HEK293 (cell line): ENCODE measurements around the gene TMEM9B.
A peak's percentile ranks its signal among the peaks of the same experiment; 100 is the strongest.

ENCODE experiments used
- BCL11B ChIP-seq: fragments of 450-650 bp; formaldehyde crosslinking; IDR thresholded peaks from 2 replicates; pipeline ENCODE4 v1.5.1; 2016; ENCODE audit warnings: low read depth, missing biosample characterization, missing genetic modification characterization
- KLF16 ChIP-seq: fragments of 450-650 bp; formaldehyde crosslinking; IDR thresholded peaks from 2 replicates; pipeline ENCODE4 v1.5.1; 2017; ENCODE audit warnings: missing biosample characterization, missing genetic modification characterization
- MYNN ChIP-seq: fragments of 450-650 bp; formaldehyde crosslinking; IDR thresholded peaks from 2 replicates; pipeline ENCODE4 v1.5.1; 2016; ENCODE audit warnings: missing biosample characterization, missing genetic modification characterization, borderline replicate concordance
- SCRT2 ChIP-seq: fragments of 450-650 bp; formaldehyde crosslinking; IDR thresholded peaks from 2 replicates; pipeline ENCODE4 v1.5.1; 2016; ENCODE audit warnings: missing biosample characterization, missing genetic modification characterization
- SP3 ChIP-seq: fragments of 450-650 bp; formaldehyde crosslinking; IDR thresholded peaks from 2 replicates; pipeline ENCODE4 v1.5.1; 2016; ENCODE audit warnings: missing biosample characterization, missing genetic modification characterization
- SP7 ChIP-seq: fragments of 450-650 bp; formaldehyde crosslinking; IDR thresholded peaks from 2 replicates; pipeline ENCODE4 v1.5.1; 2016; ENCODE audit warnings: missing biosample characterization, missing genetic modification characterization
- ZBTB20 ChIP-seq: fragments of 450-650 bp; formaldehyde crosslinking; IDR thresholded peaks from 2 replicates; pipeline ENCODE4 v1.5.1; 2016; ENCODE audit warnings: missing biosample characterization, missing genetic modification characterization
- ZBTB48 ChIP-seq: fragments of 450-650 bp; formaldehyde crosslinking; IDR thresholded peaks from 2 replicates; pipeline ENCODE4 v1.5.1; 2016; ENCODE audit warnings: missing biosample characterization, missing genetic modification characterization
- ZBTB8A ChIP-seq: fragments of 450-650 bp; formaldehyde crosslinking; IDR thresholded peaks from 2 replicates; pipeline ENCODE4 v1.5.1; 2016; ENCODE audit warnings: missing biosample characterization, missing genetic modification characterization
- ZEB2 ChIP-seq: fragments of 450-650 bp; formaldehyde crosslinking; IDR thresholded peaks from 2 replicates; pipeline ENCODE4 v1.5.1; 2016; ENCODE audit warnings: missing biosample characterization, missing genetic modification characterization
- ZIC2 ChIP-seq: fragments of 450-650 bp; formaldehyde crosslinking; IDR thresholded peaks from 2 replicates; pipeline ENCODE4 v1.5.1; 2016; ENCODE audit warnings: missing biosample characterization, missing genetic modification characterization
- ZNF169 ChIP-seq: fragments of 450-650 bp; formaldehyde crosslinking; IDR thresholded peaks from 2 replicates; pipeline ENCODE4 v1.5.1; 2016; ENCODE audit warnings: missing biosample characterization, missing genetic modification characterization
- ZNF19 ChIP-seq: fragments of 450-650 bp; formaldehyde crosslinking; IDR thresholded peaks from 2 replicates; pipeline ENCODE4; 2016; ENCODE audit warnings: missing biosample characterization, missing genetic modification characterization, low read depth
- ZNF24 ChIP-seq: fragments of 450-650 bp; formaldehyde crosslinking; IDR thresholded peaks from 2 replicates; pipeline ENCODE4 v1.5.1; 2016; ENCODE audit warnings: missing biosample characterization, missing genetic modification characterization
- ZNF544 ChIP-seq: fragments of 450-650 bp; formaldehyde crosslinking; IDR thresholded peaks from 2 replicates; pipeline ENCODE4 v1.5.0; 2017; ENCODE audit warnings: missing biosample characterization, missing genetic modification characterization
- ZNF596 ChIP-seq: fragments of 450-650 bp; IDR thresholded peaks from 2 replicates; pipeline ENCODE4 v1.5.0; 2018; ENCODE audit warnings: missing biosample characterization, mild to moderate bottlenecking, missing genetic modification characterization, moderate library complexity
- ZNF600 ChIP-seq: fragments of 450-650 bp; formaldehyde crosslinking; IDR thresholded peaks from 2 replicates; pipeline ENCODE4 v1.5.1; 2016; ENCODE audit warnings: missing biosample characterization, missing genetic modification characterization
- ZNF792 ChIP-seq: fragments of 450-650 bp; formaldehyde crosslinking; IDR thresholded peaks from 2 replicates; pipeline ENCODE4 v1.5.1; 2016; ENCODE audit warnings: missing biosample characterization, missing genetic modification characterization
- TF ChIP-seq, protein P1 (sequence below): fragments of 450-650 bp; formaldehyde crosslinking; IDR thresholded peaks from 2 replicates; pipeline ENCODE4 v1.5.1; 2016; ENCODE audit warnings: missing biosample characterization, missing genetic modification characterization
- TF ChIP-seq, protein P2 (sequence below): fragments of 450-650 bp; formaldehyde crosslinking; IDR thresholded peaks from 2 replicates; pipeline ENCODE4 v1.5.0; 2017; ENCODE audit warnings: missing biosample characterization, missing genetic modification characterization, borderline replicate concordance
- TF ChIP-seq, protein P3 (sequence below): fragments of 450-650 bp; IDR thresholded peaks from 2 replicates; pipeline ENCODE4 v1.5.1; 2018; ENCODE audit warnings: missing biosample characterization, missing genetic modification characterization
- TF ChIP-seq, protein P4 (sequence below): fragments of 450-650 bp; formaldehyde crosslinking; IDR thresholded peaks from 2 replicates; pipeline ENCODE4 v1.5.1; 2016; ENCODE audit warnings: missing biosample characterization, missing genetic modification characterization
- TF ChIP-seq, protein P5 (sequence below): fragments of 450-650 bp; formaldehyde crosslinking; IDR thresholded peaks from 2 replicates; pipeline ENCODE4 v1.5.1; 2017; ENCODE audit warnings: missing biosample characterization, missing genetic modification characterization
- TF ChIP-seq, protein P6 (sequence below): fragments of 450-650 bp; formaldehyde crosslinking; optimal IDR thresholded peaks from 2 replicates; pipeline ENCODE3; 2016; ENCODE audit warnings: missing biosample characterization, mild to moderate bottlenecking, missing genetic modification characterization
- TF ChIP-seq, protein P7 (sequence below): fragments of 450-650 bp; formaldehyde crosslinking; IDR thresholded peaks from 2 replicates; pipeline ENCODE4; 2016; ENCODE audit warnings: missing biosample characterization, missing genetic modification characterization
- TF ChIP-seq, protein P8 (sequence below): fragments of 450-650 bp; formaldehyde crosslinking; IDR thresholded peaks from 2 replicates; pipeline ENCODE4 v1.5.1; 2016; ENCODE audit warnings: missing biosample characterization, missing genetic modification characterization

TMEM9B gene

DNA sequence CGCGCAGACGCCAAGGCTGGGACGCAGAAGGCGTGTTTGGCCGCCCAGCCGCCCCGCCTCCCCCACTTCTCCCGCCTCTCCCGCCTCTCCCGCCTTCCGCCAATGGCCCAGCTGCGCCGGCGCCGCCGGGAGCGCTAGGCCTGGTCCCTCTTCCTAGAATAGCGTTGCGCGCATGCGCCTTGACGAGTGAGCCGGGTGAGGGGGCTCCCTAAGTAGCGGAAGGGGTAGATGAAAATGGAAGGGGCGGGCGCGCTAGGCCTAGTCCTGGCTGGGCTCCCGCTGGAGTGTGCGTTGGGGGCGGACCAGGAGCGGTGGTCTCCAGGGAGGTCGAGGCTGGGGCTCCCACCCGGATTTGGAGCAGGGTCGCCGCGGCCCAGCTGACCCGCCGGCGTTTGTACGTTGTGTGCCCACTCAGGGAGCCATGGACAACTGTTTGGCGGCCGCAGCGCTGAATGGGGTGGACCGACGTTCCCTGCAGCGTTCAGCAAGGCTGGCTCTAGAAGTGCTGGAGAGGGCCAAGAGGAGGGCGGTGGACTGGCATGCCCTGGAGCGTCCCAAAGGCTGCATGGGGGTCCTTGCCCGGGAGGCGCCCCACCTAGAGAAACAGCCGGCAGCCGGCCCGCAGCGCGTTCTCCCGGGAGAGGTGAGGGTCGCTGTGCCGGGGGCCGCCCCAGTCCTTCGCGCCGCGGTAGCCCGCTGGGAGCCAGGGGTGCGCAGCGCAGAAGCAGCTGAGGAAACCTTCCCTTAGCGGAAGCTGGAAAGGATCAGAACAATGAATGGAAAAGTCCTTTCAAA is 53.0 kb downstream of the TMEM9B start, which contains the start of gene AKIP1 (continued):
- TF ChIP-seq, protein P1, sequence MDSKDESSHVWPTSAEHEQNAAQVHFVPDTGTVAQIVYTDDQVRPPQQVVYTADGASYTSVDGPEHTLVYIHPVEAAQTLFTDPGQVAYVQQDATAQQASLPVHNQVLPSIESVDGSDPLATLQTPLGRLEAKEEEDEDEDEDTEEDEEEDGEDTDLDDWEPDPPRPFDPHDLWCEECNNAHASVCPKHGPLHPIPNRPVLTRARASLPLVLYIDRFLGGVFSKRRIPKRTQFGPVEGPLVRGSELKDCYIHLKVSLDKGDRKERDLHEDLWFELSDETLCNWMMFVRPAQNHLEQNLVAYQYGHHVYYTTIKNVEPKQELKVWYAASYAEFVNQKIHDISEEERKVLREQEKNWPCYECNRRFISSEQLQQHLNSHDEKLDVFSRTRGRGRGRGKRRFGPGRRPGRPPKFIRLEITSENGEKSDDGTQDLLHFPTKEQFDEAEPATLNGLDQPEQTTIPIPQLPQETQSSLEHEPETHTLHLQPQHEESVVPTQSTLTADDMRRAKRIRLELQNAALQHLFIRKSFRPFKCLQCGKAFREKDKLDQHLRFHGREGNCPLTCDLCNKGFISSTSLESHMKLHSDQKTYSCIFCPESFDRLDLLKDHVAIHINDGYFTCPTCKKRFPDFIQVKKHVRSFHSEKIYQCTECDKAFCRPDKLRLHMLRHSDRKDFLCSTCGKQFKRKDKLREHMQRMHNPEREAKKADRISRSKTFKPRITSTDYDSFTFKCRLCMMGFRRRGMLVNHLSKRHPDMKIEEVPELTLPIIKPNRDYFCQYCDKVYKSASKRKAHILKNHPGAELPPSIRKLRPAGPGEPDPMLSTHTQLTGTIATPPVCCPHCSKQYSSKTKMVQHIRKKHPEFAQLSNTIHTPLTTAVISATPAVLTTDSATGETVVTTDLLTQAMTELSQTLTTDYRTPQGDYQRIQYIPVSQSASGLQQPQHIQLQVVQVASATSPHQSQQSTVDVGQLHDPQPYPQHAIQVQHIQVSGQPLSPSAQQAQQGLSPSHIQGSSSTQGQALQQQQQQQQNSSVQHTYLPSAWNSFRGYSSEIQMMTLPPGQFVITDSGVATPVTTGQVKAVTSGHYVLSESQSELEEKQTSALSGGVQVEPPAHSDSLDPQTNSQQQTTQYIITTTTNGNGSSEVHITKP, result peak; percentile 92
- peak; percentile 46 for TF ChIP-seq ZBTB8A (tag by site-specific recombination)
- TF ChIP-seq ZNF600 (tag by site-specific recombination), result peak; percentile 57
- TF ChIP-seq ZBTB48 (tag by site-specific recombination), result peak; percentile 99
- TF ChIP-seq, protein P2, sequence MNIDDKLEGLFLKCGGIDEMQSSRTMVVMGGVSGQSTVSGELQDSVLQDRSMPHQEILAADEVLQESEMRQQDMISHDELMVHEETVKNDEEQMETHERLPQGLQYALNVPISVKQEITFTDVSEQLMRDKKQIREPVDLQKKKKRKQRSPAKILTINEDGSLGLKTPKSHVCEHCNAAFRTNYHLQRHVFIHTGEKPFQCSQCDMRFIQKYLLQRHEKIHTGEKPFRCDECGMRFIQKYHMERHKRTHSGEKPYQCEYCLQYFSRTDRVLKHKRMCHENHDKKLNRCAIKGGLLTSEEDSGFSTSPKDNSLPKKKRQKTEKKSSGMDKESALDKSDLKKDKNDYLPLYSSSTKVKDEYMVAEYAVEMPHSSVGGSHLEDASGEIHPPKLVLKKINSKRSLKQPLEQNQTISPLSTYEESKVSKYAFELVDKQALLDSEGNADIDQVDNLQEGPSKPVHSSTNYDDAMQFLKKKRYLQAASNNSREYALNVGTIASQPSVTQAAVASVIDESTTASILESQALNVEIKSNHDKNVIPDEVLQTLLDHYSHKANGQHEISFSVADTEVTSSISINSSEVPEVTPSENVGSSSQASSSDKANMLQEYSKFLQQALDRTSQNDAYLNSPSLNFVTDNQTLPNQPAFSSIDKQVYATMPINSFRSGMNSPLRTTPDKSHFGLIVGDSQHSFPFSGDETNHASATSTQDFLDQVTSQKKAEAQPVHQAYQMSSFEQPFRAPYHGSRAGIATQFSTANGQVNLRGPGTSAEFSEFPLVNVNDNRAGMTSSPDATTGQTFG (tag by site-specific recombination), result no peak
- TF ChIP-seq ZNF596 (tag by site-specific recombination), result no peak
- TF ChIP-seq KLF16 (tag by site-specific recombination), result peak; percentile 57; the same call in 1 of the 2 replicates
- TF ChIP-seq SCRT2, result no peak
- peak; percentile 64; the same call in 1 of the 2 replicates for TF ChIP-seq ZBTB20
- no peak for TF ChIP-seq BCL11B (tag by site-specific recombination)
- TF ChIP-seq, protein P3, sequence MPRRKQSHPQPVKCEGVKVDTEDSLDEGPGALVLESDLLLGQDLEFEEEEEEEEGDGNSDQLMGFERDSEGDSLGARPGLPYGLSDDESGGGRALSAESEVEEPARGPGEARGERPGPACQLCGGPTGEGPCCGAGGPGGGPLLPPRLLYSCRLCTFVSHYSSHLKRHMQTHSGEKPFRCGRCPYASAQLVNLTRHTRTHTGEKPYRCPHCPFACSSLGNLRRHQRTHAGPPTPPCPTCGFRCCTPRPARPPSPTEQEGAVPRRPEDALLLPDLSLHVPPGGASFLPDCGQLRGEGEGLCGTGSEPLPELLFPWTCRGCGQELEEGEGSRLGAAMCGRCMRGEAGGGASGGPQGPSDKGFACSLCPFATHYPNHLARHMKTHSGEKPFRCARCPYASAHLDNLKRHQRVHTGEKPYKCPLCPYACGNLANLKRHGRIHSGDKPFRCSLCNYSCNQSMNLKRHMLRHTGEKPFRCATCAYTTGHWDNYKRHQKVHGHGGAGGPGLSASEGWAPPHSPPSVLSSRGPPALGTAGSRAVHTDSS (tag by site-specific recombination), result no peak
- TF ChIP-seq ZEB2 (tag by site-specific recombination), result 0 out of 2 replicates have a peak, but pooled peaks have one; percentile 40
- TF ChIP-seq ZNF19, result no peak
- TF ChIP-seq SP7, result peak; percentile 42; the same call in 1 of the 2 replicates
- 0 out of 2 replicates have a peak, but pooled peaks have one; percentile 29 for TF ChIP-seq ZNF24
- TF ChIP-seq ZNF169, result no peak
- peak; percentile 59 for TF ChIP-seq SP3 (tag by site-specific recombination)
- TF ChIP-seq, protein P4, sequence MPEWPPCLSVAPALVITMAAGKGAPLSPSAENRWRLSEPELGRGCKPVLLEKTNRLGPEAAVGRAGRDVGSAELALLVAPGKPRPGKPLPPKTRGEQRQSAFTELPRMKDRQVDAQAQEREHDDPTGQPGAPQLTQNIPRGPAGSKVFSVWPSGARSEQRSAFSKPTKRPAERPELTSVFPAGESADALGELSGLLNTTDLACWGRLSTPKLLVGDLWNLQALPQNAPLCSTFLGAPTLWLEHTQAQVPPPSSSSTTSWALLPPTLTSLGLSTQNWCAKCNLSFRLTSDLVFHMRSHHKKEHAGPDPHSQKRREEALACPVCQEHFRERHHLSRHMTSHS (tag by site-specific recombination), result no peak
- TF ChIP-seq, protein P5, sequence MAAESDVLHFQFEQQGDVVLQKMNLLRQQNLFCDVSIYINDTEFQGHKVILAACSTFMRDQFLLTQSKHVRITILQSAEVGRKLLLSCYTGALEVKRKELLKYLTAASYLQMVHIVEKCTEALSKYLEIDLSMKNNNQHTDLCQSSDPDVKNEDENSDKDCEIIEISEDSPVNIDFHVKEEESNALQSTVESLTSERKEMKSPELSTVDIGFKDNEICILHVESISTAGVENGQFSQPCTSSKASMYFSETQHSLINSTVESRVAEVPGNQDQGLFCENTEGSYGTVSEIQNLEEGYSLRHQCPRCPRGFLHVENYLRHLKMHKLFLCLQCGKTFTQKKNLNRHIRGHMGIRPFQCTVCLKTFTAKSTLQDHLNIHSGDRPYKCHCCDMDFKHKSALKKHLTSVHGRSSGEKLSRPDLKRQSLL, result peak; percentile 67; the same call in 1 of the 2 replicates
- TF ChIP-seq MYNN (tag by site-specific recombination), result no peak
- TF ChIP-seq, protein P6, sequence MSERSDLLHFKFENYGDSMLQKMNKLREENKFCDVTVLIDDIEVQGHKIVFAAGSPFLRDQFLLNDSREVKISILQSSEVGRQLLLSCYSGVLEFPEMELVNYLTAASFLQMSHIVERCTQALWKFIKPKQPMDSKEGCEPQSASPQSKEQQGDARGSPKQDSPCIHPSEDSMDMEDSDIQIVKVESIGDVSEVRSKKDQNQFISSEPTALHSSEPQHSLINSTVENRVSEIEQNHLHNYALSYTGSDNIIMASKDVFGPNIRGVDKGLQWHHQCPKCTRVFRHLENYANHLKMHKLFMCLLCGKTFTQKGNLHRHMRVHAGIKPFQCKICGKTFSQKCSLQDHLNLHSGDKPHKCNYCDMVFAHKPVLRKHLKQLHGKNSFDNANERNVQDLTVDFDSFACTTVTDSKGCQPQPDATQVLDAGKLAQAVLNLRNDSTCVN (tag by site-specific recombination), result peak; percentile 54
- TF ChIP-seq, protein P7, sequence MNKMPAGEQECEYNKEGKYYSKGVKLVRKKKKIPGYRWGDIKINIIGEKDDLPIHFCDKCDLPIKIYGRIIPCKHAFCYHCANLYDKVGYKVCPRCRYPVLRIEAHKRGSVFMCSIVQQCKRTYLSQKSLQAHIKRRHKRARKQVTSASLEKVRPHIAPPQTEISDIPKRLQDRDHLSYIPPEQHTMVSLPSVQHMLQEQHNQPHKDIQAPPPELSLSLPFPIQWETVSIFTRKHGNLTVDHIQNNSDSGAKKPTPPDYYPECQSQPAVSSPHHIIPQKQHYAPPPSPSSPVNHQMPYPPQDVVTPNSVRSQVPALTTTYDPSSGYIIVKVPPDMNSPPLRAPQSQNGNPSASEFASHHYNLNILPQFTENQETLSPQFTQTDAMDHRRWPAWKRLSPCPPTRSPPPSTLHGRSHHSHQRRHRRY, result no peak
- no peak for TF ChIP-seq ZNF544
- peak; percentile 89 for TF ChIP-seq ZIC2 (tag by site-specific recombination)
- TF ChIP-seq, protein P8, sequence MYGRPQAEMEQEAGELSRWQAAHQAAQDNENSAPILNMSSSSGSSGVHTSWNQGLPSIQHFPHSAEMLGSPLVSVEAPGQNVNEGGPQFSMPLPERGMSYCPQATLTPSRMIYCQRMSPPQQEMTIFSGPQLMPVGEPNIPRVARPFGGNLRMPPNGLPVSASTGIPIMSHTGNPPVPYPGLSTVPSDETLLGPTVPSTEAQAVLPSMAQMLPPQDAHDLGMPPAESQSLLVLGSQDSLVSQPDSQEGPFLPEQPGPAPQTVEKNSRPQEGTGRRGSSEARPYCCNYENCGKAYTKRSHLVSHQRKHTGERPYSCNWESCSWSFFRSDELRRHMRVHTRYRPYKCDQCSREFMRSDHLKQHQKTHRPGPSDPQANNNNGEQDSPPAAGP (tag by site-specific recombination), result peak; percentile 64; the same call in 1 of the 2 replicates
- TF ChIP-seq ZNF792 (tag by site-specific recombination), result 0 out of 2 replicates have a peak, but pooled peaks have one; percentile 62
